ENCODE results near the gene CDC42EP4. TPM values are rescaled to one million over a fixed set of nuclear protein-coding genes. Genes with fewer than 3 reads are reported as not detected.
"Not testable (repeated sequence)": the region's sequence is repeated elsewhere in the genome, so short reads cannot be mapped to it uniquely, and the experiment has no call there.

Gene CDC42EP4
- total and polyA plus RNA-seq, 4 donors = 50.4 to 106 (median 78.1) TPM

GRCh38 chr17:73265646-73266640, 45.9 kb downstream of the CDC42EP4 start:
- Histone ChIP-seq H3K27me3 (ENCODE audit: control insufficient read depth, insufficient read depth, low read length) (no peaks in the 10 kb centered on the region), H3K36me3 (ENCODE audit: control insufficient read depth, insufficient read depth, low read length) (peaks cover 2% of the 10 kb centered on the region), H3K4me3 (ENCODE audit: low read depth, low read length) (no peak overlapping the region), H3K27ac (ENCODE audit: low read depth, low read length) (no peak overlapping the region), H3K4me1 (ENCODE audit: control insufficient read depth, insufficient read depth, low read length) (peaks cover 49% of the 10 kb centered on the region), H3K9me3 (ENCODE audit: control insufficient read depth, insufficient read depth, low read length) (no peaks in the 10 kb centered on the region)
- WGBS (ENCODE audit: insufficient coverage) = 81% methylated on average over 14 of the region's 24 CpGs
- no peak for DNase-seq (ENCODE audit: low read depth in 4 of 6, low spot score in 6 of 6)

- H3K27ac ChIP-seq (ENCODE audit: low read depth, low read length); H3K9me3 ChIP-seq (ENCODE audit: control insufficient read depth, insufficient read depth, low read length); H3K36me3 ChIP-seq (ENCODE audit: control insufficient read depth, insufficient read depth, low read length); H3K27me3 ChIP-seq (ENCODE audit: control insufficient read depth, insufficient read depth, low read length); DNase-seq (ENCODE audit: low read depth in 4 of 6, low spot score in 6 of 6); H3K4me3 ChIP-seq (ENCODE audit: low read depth, low read length): not testable (repeated sequence)
- 100% methylated on average over 1 of the region's 2 CpGs for WGBS (ENCODE audit: insufficient coverage)
- peaks cover 49% of the 10 kb centered on the region for H3K4me1 ChIP-seq (ENCODE audit: control insufficient read depth, insufficient read depth, low read length)
Observed at GRCh38 chr17:73264448-73264847, 47.4 kb downstream of the CDC42EP4 start.

GRCh38 chr17:73262676-73263642, 48.8 kb downstream of the CDC42EP4 start:
- peak in 2 of 6 donors; percentile 48 to 80 for DNase-seq (ENCODE audit: low read depth in 4 of 6, low spot score in 6 of 6)
- Histone ChIP-seq H3K4me3 (ENCODE audit: low read depth, low read length) (no peak overlapping the region), H3K36me3 (ENCODE audit: control insufficient read depth, insufficient read depth, low read length) (peaks cover 3% of the 10 kb centered on the region), H3K27me3 (ENCODE audit: control insufficient read depth, insufficient read depth, low read length) (no peaks in the 10 kb centered on the region), H3K9me3 (ENCODE audit: control insufficient read depth, insufficient read depth, low read length) (no peaks in the 10 kb centered on the region), H3K4me1 (ENCODE audit: control insufficient read depth, insufficient read depth, low read length) (peaks cover 43% of the 10 kb centered on the region), H3K27ac (ENCODE audit: low read depth, low read length) (peak overlapping the region; percentile 85)
- 51% methylated on average over 9 of the region's 12 CpGs for whole genome bisulfite sequencing (ENCODE audit: insufficient coverage)

GRCh38 chr17:73261952-73262675, 49.7 kb downstream of the CDC42EP4 start:
- H3K9me3 ChIP-seq (ENCODE audit: control insufficient read depth, insufficient read depth, low read length) = no peaks in the 10 kb centered on the region
- no peaks in the 10 kb centered on the region for H3K27me3 ChIP-seq (ENCODE audit: control insufficient read depth, insufficient read depth, low read length)
- WGBS (ENCODE audit: insufficient coverage) = 35% methylated on average over 14 of the region's 19 CpGs
- H3K4me3 ChIP-seq (ENCODE audit: low read depth, low read length) = no peak overlapping the region
- peaks cover 3% of the 10 kb centered on the region for H3K36me3 ChIP-seq (ENCODE audit: control insufficient read depth, insufficient read depth, low read length)
- peak in 2 of 6 donors; percentile 73 to 77 for DNase-seq (ENCODE audit: low read depth in 4 of 6, low spot score in 6 of 6)
- peaks cover 40% of the 10 kb centered on the region for H3K4me1 ChIP-seq (ENCODE audit: control insufficient read depth, insufficient read depth, low read length)
- peak overlapping the region; percentile 85 for H3K27ac ChIP-seq (ENCODE audit: low read depth, low read length)

- no peaks in the 10 kb centered on the region for H3K9me3 ChIP-seq (ENCODE audit: control insufficient read depth, insufficient read depth, low read length)
- H3K27ac ChIP-seq (ENCODE audit: low read depth, low read length) = peak within 1 kb of the TSS; percentile 85
- H3K27me3 ChIP-seq (ENCODE audit: control insufficient read depth, insufficient read depth, low read length) = no peaks in the 10 kb centered on the region
- H3K4me3 ChIP-seq (ENCODE audit: low read depth, low read length) = no peak within 1 kb of the TSS
- DNase-seq (ENCODE audit: low read depth in 4 of 6, low spot score in 6 of 6) = no peak
- WGBS (ENCODE audit: insufficient coverage) = 85% methylated on average over 7 of the region's 9 CpGs
- H3K4me1 ChIP-seq (ENCODE audit: control insufficient read depth, insufficient read depth, low read length) = peaks cover 36% of the 10 kb centered on the region
- peaks cover 3% of the 10 kb centered on the region for H3K36me3 ChIP-seq (ENCODE audit: control insufficient read depth, insufficient read depth, low read length)
Observed at GRCh38 chr17:73261617-73261951, 50.2 kb downstream of the CDC42EP4 start, which contains the start of gene CPSF4L. Gene CPSF4L (minus strand): TSS chr17:73261880. CDS start chr17:73261818, 62 bp downstream.

- Histone ChIP-seq H3K4me1 (ENCODE audit: control insufficient read depth, insufficient read depth, low read length) (peaks cover 30% of the 10 kb centered on the region), H3K27ac (ENCODE audit: low read depth, low read length) (no peak overlapping the region), H3K36me3 (ENCODE audit: control insufficient read depth, insufficient read depth, low read length) (peaks cover 3% of the 10 kb centered on the region), H3K27me3 (ENCODE audit: control insufficient read depth, insufficient read depth, low read length) (no peaks in the 10 kb centered on the region), H3K9me3 (ENCODE audit: control insufficient read depth, insufficient read depth, low read length) (no peaks in the 10 kb centered on the region), H3K4me3 (ENCODE audit: low read depth, low read length) (no peak overlapping the region)
- no peak for DNase-seq (ENCODE audit: low read depth in 4 of 6, low spot score in 6 of 6)
- 89% methylated on average over 6 of the region's 6 CpGs for WGBS (ENCODE audit: insufficient coverage)
Observed at GRCh38 chr17:73257516-73257915, 54.3 kb downstream of the CDC42EP4 start.

- no peak for DNase-seq (ENCODE audit: low read depth in 4 of 6, low spot score in 6 of 6)
- no peak overlapping the region for H3K4me3 ChIP-seq (ENCODE audit: low read depth, low read length)
- H3K4me1 ChIP-seq (ENCODE audit: control insufficient read depth, insufficient read depth, low read length) = peaks cover 18% of the 10 kb centered on the region
- 90% methylated on average over 1 of the region's 3 CpGs for WGBS (ENCODE audit: insufficient coverage)
- no peaks in the 10 kb centered on the region for H3K9me3 ChIP-seq (ENCODE audit: control insufficient read depth, insufficient read depth, low read length)
- peak overlapping the region; percentile 17 for H3K27ac ChIP-seq (ENCODE audit: low read depth, low read length)
- no peaks in the 10 kb centered on the region for H3K27me3 ChIP-seq (ENCODE audit: control insufficient read depth, insufficient read depth, low read length)
- peaks cover 3% of the 10 kb centered on the region for H3K36me3 ChIP-seq (ENCODE audit: control insufficient read depth, insufficient read depth, low read length)
Observed at GRCh38 chr17:73256220-73256619, 55.6 kb downstream of the CDC42EP4 start.

GRCh38 chr17:73255671-73256181, 56.1 kb downstream of the CDC42EP4 start:
- 1% methylated on average over 6 of the region's 8 CpGs for WGBS (ENCODE audit: insufficient coverage)
- DNase-seq (ENCODE audit: low read depth in 4 of 6, low spot score in 6 of 6) = peak in 3 of 6 donors; percentile 61 to 89 (median 81)
- Histone ChIP-seq H3K9me3 (ENCODE audit: control insufficient read depth, insufficient read depth, low read length) (no peaks in the 10 kb centered on the region), H3K27ac (ENCODE audit: low read depth, low read length) (peak overlapping the region; percentile 17), H3K36me3 (ENCODE audit: control insufficient read depth, insufficient read depth, low read length) (no peaks in the 10 kb centered on the region), H3K4me3 (ENCODE audit: low read depth, low read length) (no peak overlapping the region), H3K27me3 (ENCODE audit: control insufficient read depth, insufficient read depth, low read length) (no peaks in the 10 kb centered on the region), H3K4me1 (ENCODE audit: control insufficient read depth, insufficient read depth, low read length) (peaks cover 18% of the 10 kb centered on the region)

GRCh38 chr17:73251871-73252270, 59.9 kb downstream of the CDC42EP4 start:
- no peak overlapping the region for H3K27ac ChIP-seq (ENCODE audit: low read depth, low read length)
- DNase-seq (ENCODE audit: low read depth in 4 of 6, low spot score in 6 of 6) = no peak
- WGBS (ENCODE audit: insufficient coverage) = 89% methylated on average over 3 of the region's 8 CpGs

More at GRCh38 chr17:73251871-73252270, 59.9 kb downstream of the CDC42EP4 start:
- Histone ChIP-seq H3K4me1 (ENCODE audit: control insufficient read depth, insufficient read depth, low read length) (peaks cover 12% of the 10 kb centered on the region), H3K9me3 (ENCODE audit: control insufficient read depth, insufficient read depth, low read length) (no peaks in the 10 kb centered on the region), H3K27me3 (ENCODE audit: control insufficient read depth, insufficient read depth, low read length) (no peaks in the 10 kb centered on the region), H3K36me3 (ENCODE audit: control insufficient read depth, insufficient read depth, low read length) (peaks cover 3% of the 10 kb centered on the region), H3K4me3 (ENCODE audit: low read depth, low read length) (no peak overlapping the region)

Data from spinal cord (tissue), 10 donors.